ENCODE results near the gene TMOD1. TPM values are rescaled to one million over a fixed set of nuclear protein-coding genes. Genes with fewer than 3 reads are reported as not detected.

Gene TMOD1
- total RNA-seq, 2 experiments from 2014 or later, result 1.7 to 2.5 TPM

DNA sequence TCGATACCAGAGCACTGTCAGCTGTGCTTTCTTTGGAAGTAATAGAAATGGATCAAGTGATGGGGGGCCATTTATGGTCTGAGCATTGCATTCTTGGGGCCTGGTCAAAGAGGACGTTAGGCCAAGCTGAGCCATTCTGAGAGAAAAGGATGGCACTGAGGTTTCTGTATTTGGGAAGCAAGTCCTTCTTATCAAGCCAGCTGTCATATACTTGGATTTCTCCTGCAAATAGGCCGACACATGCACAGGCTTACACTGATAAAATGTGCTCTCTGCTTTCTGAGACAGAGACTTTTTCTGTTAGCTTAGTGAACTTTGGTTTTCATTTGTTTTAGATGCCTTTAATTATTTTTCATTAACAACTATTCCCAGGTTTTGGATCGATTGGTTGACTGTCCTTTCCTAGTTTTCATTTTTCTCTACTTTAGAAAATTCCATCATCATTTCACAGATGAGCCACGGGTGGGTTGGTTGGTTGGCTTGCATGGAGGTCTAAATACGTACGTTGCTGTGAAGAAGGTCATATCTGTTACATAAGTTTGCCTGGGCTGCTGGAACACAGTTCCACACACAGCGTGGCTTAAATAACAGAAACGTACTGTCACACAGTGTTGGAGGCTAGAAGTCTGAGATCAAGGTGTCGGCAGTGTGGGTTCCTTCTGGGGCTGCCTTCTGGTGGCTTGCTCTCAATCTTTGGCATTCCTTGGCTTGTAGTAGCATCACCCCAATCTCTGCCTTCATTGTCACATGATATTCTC, 20.3 kb downstream of the TMOD1 start:
- ChIA-PET CTCF (no interaction called here), POLR2A (no interaction called here)
- Mint-ChIP-seq H3K4me3 (no peak overlapping the region), H3K4me1 (ENCODE audit: low read depth) (no peaks in the 10 kb centered on the region), H3K27ac (no peak overlapping the region), H3K9me3 (no peaks in the 10 kb centered on the region), H3K36me3 (no peaks in the 10 kb centered on the region), H3K27me3 (peaks cover 17% of the 10 kb centered on the region)
- no peak for DNase-seq
- intact Hi-C loops (cut with micrococcal nuclease), result no loop called here

DNA sequence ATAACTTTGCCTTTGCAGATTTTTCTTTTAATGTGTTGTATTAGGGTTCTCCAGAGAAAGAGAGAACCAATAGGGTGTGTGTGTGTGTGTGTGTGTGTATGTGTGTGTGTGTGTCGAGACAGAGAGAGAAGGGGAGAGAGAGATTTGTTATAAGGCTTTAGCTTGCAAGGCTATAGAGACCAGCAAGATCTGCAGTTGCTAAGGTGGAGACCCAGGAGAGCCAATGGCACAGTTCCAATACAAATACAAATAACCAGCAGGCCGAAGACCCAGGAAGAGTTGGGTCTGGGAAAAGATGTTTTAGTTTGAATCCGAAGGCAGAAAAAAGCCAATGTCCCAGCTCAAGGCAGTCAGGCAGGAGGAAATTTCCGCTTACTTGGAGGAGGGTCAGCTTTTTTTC, 23.0 kb downstream of the TMOD1 start:
- POLR2A ChIA-PET, result no interaction called here

DNA sequence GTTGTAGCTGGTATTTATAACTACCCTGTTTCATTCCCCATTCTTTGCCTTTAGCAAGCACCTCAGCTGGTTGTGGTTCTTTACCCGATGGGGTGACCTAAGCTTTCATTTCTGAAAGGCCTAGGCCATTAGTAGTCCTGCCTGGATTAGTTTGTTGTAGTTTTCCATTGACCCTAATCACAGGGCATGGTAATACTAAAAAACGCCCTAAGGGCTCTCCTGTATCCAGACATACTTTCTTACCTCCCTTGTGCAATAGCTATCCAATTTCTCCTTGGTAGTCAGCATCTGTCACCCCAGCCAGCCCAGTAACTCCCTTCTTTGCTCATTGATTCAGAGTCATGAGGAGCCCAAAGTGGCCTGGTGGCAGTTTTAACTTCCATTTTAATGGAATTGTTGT, 24.0 kb downstream of the TMOD1 start:
- ChIA-PET CTCF (interaction anchor here (1.3 kb wide), 1 partner anchor 73 kb away, joined by 5 read pairs; no protein-coding TSS in a partner anchor), POLR2A (no interaction called here)
- Mint-ChIP-seq H3K27ac (no peak overlapping the region), H3K9me3 (no peaks in the 10 kb centered on the region), H3K4me3 (no peak overlapping the region), H3K27me3 (peaks cover 3% of the 10 kb centered on the region), H3K36me3 (no peaks in the 10 kb centered on the region), H3K4me1 (ENCODE audit: low read depth) (peaks cover 11% of the 10 kb centered on the region)
- DNase-seq, result no peak
- intact Hi-C loops (cut with micrococcal nuclease), result no loop called here

More for the DNA sequence above, 23.0 kb downstream of the TMOD1 start:
- Mint-ChIP-seq H3K27ac (no peak overlapping the region), H3K9me3 (no peaks in the 10 kb centered on the region), H3K36me3 (no peaks in the 10 kb centered on the region), H3K4me1 (ENCODE audit: low read depth) (peaks cover 3% of the 10 kb centered on the region), H3K4me3 (no peak overlapping the region), H3K27me3 (peaks cover 6% of the 10 kb centered on the region)
- CTCF ChIA-PET, result no interaction called here
- no peak for DNase-seq
- intact Hi-C loops (cut with micrococcal nuclease), result no loop called here

DNA sequence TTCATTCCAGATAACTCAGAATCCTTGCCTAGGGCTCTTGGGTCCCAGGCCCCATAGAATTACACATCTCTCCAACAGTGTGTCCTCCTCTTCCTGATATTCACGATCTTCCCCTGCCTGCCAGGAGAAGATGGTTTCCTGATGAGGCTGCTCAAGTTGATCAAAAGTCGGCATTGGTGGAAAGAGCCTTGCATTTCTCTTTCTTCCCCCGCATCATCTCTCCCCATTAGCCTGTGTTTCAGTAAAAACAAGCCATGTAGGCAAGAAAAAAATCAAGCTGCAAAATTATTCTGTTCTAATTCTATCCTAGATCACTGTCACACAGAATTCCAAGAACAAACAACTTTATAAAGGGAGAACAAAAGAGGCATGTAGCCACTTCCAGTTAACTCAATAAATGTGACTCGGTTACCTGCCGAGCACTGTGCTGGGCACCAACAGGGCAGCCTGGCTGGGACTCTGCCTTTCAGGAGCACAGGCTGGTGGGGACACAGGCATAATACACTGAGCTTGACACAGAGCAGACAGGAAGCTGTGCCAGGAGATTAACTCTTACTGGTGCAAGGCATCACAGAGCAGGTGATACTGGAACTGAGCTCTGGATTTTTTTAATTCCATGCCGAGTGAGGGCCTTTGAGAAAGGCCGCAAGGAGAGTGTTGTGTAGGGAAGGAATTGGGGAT, 25.6 kb downstream of the TMOD1 start:
- CTCF ChIA-PET, result interaction anchor here (0.6 to 1.3 kb wide), 3 partner anchors 14 to 72 kb away, joined by 3 to 5 read pairs (median 3); no protein-coding TSS in a partner anchor
- intact Hi-C loops (cut with micrococcal nuclease), result no loop called here
- H3K27ac Mint-ChIP-seq, result no peak overlapping the region

DNA sequence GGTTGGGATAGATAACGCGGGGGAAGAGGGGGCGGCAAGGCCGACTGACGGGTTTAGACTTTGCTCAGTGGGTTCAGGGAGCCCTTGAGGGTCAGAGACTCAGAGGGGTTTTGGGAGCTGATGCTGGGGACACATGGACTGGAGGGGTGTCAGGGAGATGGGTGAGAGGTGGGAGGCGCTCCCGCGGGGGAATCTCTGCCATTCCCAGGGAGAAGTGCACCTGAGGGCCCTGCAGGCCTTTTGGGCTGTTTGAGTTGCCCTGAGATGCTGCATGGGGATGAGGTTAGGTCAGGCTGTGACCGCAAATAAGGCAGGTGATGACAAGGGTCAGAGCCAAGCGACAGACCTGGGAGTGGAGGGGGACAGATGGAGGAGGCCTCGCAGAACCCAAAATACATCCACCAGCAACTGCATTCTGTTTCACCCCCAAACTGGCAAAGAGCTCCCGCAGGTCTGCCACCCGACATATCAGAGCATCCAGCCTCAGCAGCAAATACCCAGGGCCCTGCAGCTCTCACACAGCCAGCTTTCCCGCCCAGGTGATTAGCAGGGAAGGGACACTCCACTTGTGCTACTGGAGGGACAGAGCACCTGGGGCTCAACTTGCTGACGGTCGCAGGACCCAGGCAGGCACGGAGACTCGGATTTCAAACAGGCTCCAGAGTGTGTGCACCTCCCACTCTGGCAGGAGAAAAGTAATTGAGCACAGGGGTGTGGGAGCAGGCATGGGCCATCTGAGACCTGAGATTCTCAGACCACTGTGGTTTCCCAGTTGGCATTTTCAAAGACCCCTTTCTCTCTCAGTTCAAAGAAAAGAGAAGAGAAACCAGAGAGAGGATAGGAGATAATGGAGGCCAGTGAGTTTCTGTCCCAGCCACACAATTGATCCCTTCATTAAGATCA, 26.4 kb downstream of the TMOD1 start:
- CTCF ChIA-PET, result interaction anchor here (0.6 to 1.3 kb wide), 2 partner anchors 13 to 71 kb away, joined by 3 read pairs; no protein-coding TSS in a partner anchor
- Mint-ChIP-seq H3K4me3 (no peak overlapping the region), H3K36me3 (no peaks in the 10 kb centered on the region), H3K4me1 (ENCODE audit: low read depth) (peaks cover 11% of the 10 kb centered on the region), H3K27me3 (peaks cover 4% of the 10 kb centered on the region), H3K9me3 (no peaks in the 10 kb centered on the region), H3K27ac (no peak overlapping the region)
- intact Hi-C loops (cut with micrococcal nuclease), result no loop called here
- no peak for DNase-seq
- POLR2A ChIA-PET, result interaction anchor here (1.1 kb wide), 1 partner anchor 18 kb away, joined by 4 read pairs; no protein-coding TSS in a partner anchor

More for the DNA sequence above, 25.6 kb downstream of the TMOD1 start:
- peaks cover 11% of the 10 kb centered on the region for H3K4me1 Mint-ChIP-seq (ENCODE audit: low read depth)
- H3K4me3 Mint-ChIP-seq, result no peak overlapping the region
- H3K27me3 Mint-ChIP-seq, result peaks cover 3% of the 10 kb centered on the region
- POLR2A ChIA-PET, result interaction anchor here (1.1 kb wide), 1 partner anchor 17 kb away, joined by 4 read pairs; no protein-coding TSS in a partner anchor
- no peaks in the 10 kb centered on the region for H3K36me3 Mint-ChIP-seq
- DNase-seq, result no peak
- H3K9me3 Mint-ChIP-seq, result no peaks in the 10 kb centered on the region

DNA sequence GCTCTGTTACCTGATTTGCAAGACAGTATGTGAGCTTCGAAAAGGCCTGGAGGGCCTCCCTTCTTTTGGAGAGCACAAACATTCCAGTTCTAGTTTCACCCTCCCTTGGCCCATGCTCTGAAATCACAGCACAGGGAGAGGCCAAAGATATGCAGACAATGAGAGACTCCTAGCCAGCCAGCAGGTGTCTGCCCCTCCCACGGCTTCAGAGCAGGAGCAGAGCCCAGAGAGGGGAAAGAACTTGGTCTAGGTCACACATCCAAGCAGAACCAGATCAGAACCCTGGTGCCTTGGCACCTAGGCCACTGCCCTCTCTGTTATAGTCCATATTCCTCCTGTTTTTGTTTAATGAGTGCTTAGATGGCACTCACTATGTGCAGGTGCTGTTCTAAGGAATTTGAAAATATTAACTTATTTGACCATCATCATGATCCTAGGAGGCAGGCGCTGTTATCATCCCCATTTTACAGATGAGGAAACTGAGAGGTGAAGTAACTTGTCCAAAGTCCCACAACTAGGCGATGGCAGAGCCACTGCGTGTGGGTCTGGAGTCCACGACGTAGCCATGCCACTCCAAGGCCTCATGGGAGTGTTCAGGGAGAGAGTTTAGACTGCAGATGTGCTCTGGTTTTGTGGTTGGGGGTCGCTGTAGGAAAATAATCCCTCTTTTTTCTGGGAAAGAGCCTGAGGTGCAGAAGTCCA, 27.2 kb downstream of the TMOD1 start:
- Mint-ChIP-seq H3K4me3 (no peak overlapping the region), H3K36me3 (no peaks in the 10 kb centered on the region), H3K27me3 (peaks cover 3% of the 10 kb centered on the region), H3K4me1 (ENCODE audit: low read depth) (peaks cover 11% of the 10 kb centered on the region), H3K9me3 (no peaks in the 10 kb centered on the region), H3K27ac (no peak overlapping the region)
- CTCF ChIA-PET, result interaction anchor here (1.3 kb wide), 1 partner anchor 70 kb away, joined by 3 read pairs; no protein-coding TSS in a partner anchor
- no peak for DNase-seq
- POLR2A ChIA-PET, result interaction anchor here (1.1 kb wide), 1 partner anchor 18 kb away, joined by 4 read pairs; no protein-coding TSS in a partner anchor
- intact Hi-C loops (cut with micrococcal nuclease), result no loop called here

DNA sequence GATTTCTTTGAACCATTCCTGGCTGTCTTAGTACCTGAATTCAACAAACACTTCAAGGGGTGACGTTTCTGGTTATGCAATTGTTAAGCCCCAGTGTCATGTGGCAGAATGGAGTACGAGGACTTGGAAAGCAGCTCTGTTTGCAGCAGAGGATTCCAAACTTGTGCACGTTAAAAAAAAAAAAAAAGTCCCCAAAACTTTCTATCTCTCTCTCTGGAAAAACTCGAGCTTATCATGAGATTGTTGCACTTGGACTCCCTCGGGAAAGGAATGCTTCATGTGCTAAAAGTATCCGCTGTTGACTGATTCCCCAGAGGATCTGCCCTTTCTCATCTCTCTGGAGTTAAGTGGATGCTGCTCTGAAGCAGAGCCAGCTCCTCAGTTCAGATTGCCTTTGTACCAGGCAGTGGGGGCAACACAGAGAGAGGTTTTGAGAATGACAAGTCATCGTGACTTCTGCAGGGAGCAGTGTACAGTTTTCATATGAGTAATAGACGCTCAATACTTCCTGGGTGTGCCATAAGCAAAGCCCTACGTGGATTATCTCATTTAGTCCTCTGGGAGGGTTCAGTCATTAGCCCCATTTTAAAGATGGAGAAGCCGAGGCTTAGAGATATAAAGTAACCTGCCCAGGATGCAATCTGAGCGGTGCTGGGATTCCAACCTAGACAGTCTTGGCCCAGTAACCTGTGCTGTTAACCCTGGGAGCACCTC, 28.1 kb downstream of the TMOD1 start:
- Mint-ChIP-seq H3K4me1 (ENCODE audit: low read depth) (peaks cover 11% of the 10 kb centered on the region), H3K27ac (peak overlapping the region; percentile 44), H3K4me3 (no peak overlapping the region), H3K9me3 (no peaks in the 10 kb centered on the region), H3K27me3 (peaks cover 3% of the 10 kb centered on the region), H3K36me3 (no peaks in the 10 kb centered on the region)
- DNase-seq, result peak; percentile 57
- ChIA-PET POLR2A (no interaction called here), CTCF (no interaction called here)
- intact Hi-C loops (cut with micrococcal nuclease), result no loop called here

DNA sequence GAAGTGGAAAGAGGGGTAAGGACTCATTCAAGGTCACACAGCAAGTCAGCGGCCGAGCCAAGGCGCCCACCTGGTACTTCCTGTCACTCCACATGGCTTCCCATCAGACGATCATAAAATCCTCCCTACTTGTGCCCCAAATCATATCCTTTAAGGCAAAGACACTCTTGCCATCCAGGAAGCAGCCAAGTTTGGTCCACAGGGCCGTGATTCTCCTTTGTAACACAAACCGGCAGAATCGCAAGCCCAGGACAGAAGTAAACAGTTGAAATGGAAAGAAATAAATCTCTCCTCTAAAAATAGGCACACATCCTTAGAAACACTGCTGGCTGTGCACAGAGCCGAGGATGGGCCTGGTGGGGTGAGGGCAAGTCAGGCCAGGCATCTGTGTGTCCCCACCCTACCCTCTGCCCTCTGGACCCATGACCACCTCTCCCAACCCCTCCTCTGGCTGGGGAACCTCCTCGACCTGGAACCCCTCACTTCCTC, 30.5 kb downstream of the TMOD1 start:
- Mint-ChIP-seq H3K36me3 (no peaks in the 10 kb centered on the region), H3K4me3 (no peak overlapping the region), H3K27ac (no peak overlapping the region), H3K27me3 (peaks cover 5% of the 10 kb centered on the region), H3K9me3 (no peaks in the 10 kb centered on the region), H3K4me1 (ENCODE audit: low read depth) (peaks cover 11% of the 10 kb centered on the region)
- ChIA-PET CTCF (no interaction called here), POLR2A (no interaction called here)
- no peak for DNase-seq
- intact Hi-C loops (cut with micrococcal nuclease), result no loop called here

DNA sequence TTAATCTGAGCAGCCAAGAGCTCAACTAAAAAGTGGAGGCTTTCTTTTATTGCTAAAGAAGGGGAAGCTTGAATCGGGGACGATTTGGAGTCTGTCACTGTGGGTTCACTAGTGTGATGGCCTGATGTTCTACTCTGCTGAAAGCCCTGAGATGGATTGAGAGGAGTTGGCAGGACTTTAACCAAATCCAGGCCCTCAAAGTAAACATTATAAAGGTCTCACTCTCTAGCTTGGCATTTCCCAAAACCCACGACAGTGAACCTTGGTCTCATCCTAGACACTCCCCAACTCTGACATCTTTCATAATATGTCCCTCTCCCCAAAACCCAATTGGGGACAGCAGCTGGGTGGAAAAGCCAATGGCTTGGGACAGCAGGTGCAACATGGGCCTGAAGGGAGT, 32.7 kb downstream of the TMOD1 start:
- Mint-ChIP-seq H3K9me3 (no peaks in the 10 kb centered on the region), H3K4me1 (ENCODE audit: low read depth) (peaks cover 10% of the 10 kb centered on the region), H3K4me3 (no peak overlapping the region), H3K36me3 (no peaks in the 10 kb centered on the region), H3K27me3 (peaks cover 7% of the 10 kb centered on the region), H3K27ac (no peak overlapping the region)
- ChIA-PET CTCF (no interaction called here), POLR2A (interaction anchor here (0.8 kb wide), 1 partner anchor 30 kb away, joined by 3 read pairs; no protein-coding TSS in a partner anchor)
- DNase-seq, result no peak
- intact Hi-C loops (cut with micrococcal nuclease), result no loop called here

DNA sequence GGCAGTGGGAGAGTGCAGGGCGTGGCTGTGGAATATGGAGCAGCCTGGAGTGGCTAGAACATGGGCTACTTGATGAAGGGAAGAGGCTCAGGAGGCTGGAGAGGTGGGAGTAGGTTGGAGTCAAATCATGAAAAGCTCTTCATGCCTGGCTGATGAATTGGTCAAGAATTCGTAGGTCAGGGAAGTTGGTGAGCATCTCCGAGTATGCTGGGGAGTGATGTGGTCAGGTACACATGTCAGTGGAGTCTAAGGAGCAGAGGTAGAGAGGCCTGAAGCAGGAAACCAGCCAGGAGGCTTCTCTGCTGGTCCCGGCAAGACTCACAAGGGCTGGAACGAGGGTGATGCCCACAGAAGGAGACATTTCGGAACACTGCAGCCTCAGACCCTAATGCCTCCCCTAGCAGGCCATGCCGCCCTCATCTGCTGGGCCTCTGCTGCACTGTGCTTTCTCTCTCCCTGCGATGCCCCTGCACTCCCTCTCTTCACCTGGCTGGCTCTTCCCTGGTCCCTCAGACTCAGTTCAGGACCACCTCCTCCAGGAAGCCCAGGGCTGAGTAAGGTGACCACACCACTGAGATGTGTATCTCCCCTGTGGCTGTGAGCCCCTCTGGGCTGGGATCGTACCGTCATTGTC, 33.6 kb downstream of the TMOD1 start:
- POLR2A ChIA-PET, result interaction anchor here (0.8 kb wide), 1 partner anchor 29 kb away, joined by 3 read pairs; no protein-coding TSS in a partner anchor
- DNase-seq, result no peak
- Mint-ChIP-seq H3K9me3 (no peaks in the 10 kb centered on the region), H3K27ac (no peak overlapping the region), H3K4me1 (ENCODE audit: low read depth) (peaks cover under 1% of the 10 kb centered on the region), H3K4me3 (no peak overlapping the region), H3K36me3 (no peaks in the 10 kb centered on the region), H3K27me3 (peaks cover 5% of the 10 kb centered on the region)
- intact Hi-C loops (cut with micrococcal nuclease), result no loop called here
- CTCF ChIA-PET, result interaction anchor here (1.2 kb wide), 1 partner anchor 63 kb away, joined by 3 read pairs; no protein-coding TSS in a partner anchor

All from activated CD4-positive, alpha-beta memory T cell treated with anti-CD3 and anti-CD28 coated beads for 36 hours (primary cell).